HG03060 (cell line): Measurements from ENCODE around the gene GPC6.

Experiments used
- ATAC-seq: cut with Tn5 transposase; IDR thresholded peaks from one replicate; pipeline ENCODE4 v1.9.1; 2021; ENCODE audit warnings: low read depth, moderate number of reproducible peaks; ENCODE audit not compliant: unreplicated experiment

GPC6 gene

DNA sequence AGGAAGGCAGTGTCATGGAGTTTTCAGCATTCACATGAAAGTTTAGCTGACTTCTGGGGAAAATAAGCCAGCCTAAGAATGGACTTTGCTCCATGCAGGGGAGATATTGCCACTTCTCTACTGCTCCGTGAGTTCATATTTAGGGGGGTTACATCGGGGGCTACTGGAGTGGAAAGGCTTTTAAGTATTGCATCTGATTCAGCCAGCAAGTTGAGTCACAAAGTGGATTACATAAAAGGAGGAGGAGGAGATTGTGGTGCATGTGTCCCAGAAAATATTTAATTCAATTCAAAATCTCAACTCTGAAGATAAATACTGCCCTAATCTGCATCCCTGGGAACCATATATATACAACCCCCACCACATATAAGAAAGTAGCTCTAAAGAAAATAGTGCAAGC, 635.7 kb downstream of the GPC6 start:
- no peak for ATAC-seq

DNA sequence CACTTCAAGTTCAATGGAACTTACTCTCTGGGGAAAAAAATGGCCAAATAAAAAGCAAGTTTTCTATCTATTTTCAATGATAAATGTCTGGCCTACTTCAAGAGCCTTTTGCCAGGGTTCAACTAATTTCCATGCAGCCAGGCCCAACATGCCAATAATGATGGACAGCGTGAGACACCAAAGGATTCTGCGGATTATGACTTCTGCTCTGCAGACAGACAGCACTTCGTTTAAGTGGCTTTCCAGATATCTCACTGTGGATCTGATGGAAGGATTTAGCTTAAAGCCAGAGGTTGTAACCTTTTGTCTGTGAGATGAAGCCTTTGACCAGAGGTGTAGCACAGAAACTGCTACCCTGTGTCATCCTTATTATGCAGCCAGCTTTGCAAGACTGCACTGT, 638.6 kb downstream of the GPC6 start:
- ATAC-seq, result no peak

DNA sequence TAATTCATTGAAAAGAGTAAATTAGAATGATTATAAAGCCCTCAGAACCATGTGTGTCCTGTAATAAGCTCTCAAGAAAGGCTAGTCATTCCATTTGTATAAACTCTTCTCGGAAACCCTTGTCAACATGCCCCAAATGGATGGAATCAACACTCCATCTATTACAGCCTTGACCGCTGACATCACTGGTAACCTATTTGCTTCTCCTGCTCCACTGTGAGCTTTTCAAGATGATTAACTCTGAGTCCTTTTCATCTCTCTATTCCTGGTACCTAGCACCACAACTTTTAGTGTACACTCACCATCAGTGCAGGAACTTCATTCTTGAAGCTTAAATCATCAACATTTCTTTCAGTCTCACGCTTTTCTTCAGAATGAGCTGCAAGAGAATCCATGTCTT, 640.9 kb downstream of the GPC6 start:
- no peak for ATAC-seq

DNA sequence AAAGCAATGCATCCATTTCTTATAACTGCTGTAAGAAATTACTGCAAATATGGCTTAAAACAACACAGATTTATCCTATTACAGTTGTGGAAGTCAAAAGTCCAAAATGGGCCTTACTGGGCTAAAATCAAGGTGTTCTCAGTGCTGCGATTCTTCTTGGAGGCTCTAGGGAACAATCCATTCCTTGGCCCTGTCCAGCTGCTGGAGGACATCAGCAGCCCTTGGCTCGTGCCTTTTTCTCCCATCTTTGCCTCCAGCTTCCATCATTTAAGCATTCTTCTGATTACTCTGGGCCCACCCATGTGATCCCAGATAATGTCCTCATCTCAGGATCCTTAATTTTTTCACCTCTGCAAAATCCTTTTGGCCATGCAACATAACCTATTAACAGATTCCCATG, 645.8 kb downstream of the GPC6 start:
- no peak for ATAC-seq

DNA sequence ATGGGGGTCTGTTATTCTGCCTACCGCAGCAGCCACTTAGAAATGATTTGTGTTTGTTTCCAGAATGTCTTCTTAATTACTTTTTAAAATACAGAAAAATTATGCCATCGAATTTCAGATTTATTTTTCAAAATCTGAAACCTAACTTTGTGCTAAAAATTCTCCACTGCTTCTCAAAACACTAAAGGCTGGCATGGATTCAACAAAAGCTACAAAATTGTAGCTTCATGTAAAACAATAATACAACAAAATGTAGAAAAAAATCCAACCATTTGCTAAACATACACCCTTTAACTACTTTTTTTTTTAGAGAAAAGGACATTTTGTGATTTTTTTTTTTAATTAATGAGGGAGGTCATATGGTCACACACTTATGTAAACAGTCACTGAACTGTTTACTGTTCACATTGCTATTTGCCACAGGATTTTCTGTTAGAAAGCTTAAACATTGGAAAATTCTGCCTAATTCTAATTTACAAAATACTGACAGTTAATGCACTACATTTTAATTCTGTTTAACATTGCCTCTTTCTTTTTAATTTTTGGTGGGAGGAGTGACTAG, 646.3 kb downstream of the GPC6 start:
- no peak for ATAC-seq

DNA sequence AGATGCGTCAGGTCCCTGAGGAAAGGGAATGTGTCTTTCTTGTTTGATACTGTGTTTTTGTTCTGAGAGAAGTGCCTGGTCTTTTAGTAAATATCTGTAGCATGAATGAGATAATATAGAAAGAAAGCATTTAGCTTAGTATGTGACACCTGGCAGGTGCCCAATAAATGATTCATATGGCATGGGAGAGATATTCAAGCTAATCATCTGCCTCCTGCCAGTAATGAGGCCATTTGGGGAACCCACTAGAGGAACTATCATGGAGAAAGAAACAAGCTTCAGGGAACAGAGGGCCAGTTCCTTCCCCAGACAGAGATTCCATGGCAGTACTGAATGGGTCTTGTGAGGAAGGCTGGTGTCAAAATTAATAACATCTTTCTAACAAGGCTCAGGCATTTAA, 648.9 kb downstream of the GPC6 start:
- no peak for ATAC-seq

DNA sequence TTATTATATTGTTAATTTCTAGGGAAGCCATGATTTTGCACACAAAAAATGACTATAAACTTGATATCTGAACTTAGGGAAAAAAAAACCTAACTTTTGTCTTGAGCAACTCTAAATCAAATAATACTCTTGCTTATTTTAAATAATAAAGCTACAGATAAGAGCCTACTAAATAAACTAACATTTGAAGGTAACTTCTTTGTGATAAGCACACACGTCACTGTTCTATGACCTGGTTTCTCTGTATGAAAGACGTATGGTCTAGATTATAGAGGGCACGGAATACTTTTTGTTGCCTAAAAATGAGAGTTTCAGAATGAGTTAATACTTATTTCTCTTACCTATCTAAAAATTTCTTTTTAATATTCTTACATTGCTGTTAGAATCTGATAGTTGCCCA, 649.6 kb downstream of the GPC6 start:
- ATAC-seq, result no peak

DNA sequence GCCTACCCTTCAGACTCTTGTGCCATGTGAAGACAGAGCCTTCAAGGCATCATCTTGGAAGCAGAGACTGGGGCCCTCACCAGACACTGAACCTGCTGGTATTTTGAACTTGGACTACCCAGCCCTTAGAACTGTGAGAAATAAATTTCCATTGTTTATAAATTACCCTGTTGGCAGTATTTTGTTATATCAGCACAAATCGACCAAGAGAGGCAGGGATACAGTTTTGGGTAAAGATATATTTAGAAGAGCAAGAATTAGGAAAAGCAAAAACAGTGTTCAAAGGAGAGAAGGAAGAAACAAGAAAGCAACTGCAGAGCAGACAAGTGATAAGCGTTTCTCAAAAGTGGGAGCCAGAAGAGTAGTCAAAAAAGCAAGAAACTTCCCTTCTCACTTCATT, 652.1 kb downstream of the GPC6 start:
- ATAC-seq, result no peak

DNA sequence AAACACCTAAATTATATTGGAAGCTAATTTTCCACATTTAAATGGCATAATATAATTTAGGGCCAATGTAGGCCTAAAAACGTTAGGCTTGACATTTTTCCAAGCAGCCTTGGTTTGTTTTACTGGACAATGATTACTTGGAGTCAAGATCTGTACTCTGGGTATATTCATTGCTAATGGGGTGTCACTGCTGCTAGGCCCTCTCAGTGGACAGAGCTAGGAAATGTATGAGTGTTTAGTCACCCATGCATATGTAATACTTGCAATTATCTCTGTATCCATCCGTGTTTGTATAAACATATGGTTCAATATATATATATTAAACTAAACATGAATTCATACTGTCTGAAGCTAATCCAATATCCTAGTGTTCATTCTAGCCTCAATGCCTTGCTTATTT, 654.8 kb downstream of the GPC6 start:
- ATAC-seq, result no peak

DNA sequence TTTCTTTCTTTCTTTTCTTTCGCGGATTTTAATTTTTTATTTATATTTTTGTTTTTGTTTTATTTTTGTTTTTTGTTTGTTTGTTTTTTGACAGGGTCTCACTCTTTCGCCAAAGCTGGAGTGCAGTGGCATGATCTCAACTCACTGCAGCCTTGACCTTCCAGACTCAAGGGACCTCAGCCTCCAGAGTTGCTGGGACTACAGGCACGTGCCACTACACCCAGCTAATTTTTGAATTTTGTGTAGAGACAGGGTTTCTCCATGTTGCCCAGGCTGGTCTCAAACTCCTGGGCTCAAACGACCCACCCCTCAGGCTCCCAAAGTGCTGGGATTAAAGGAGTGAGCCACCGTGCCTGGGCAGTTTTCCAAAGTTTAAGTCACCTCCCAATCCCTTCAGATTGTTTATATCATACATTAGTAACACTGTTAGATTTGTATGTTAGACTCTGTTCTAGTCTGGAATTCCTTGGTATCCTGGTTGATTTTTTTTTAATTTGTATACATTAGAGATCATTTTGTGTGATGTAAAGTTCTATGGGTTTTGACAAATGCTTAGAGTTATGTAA, 655.6 kb downstream of the GPC6 start:
- no peak for ATAC-seq

DNA sequence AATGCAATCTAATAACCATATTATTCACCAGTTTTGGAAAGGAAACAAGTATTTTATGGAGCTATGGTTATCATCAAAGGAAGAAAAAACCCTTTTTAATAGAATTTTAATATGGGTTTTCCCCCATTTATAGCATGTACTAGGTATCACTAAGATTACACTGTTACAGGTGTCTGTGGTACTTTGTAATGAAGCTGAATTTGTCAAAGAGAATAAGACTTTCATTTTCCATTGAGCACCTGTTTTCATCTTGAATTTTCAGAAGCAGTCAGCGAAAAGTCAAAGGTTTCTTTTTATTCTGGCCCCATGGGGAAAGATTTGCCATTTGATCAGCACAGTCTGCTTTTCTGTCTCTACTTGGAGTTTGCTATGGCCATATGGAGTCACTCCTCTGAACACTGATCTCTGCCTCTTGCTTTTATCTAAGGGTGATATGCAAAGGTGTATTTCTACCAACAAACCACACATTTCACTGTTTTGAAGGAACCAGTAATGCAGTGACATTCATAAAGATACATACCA, 662.9 kb downstream of the GPC6 start:
- no peak for ATAC-seq

DNA sequence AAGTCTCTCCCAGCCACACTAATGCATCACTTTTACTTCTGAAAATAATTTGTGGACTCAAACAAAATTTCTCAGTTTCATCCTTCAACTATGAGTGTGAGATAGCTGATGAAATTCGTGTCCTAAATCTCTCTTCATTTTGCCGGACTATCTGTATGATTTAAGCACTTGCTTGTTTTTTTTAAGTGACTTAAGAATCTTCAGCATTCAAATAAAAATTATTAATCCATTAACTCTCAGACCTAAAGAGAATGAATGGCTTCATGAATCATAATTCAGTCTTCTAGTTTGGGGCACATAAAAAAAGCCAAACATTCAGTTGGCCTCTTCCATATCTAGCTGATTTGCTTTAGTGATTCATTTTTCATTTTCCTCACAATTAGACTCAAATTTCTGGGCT, 673.4 kb downstream of the GPC6 start:
- ATAC-seq, result no peak

DNA sequence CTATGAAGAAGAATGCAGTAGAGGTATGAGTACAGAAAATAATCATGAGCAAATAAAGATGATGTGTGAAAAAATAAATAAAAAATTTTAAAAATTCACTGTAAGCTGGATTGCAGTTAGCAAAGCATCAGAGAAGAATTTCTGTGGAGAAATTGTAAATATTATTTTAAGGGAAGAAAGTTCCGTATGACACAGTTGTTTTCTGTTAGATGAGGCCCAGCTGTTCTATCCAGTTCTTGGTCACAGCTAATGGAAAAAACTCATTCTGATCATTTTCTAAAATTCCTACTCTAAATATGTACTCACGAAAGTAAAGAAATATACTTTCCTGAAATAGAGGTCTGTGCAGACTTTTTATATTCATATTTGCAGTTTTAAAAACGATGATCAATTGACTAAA, 674.1 kb downstream of the GPC6 start:
- ATAC-seq, result no peak

DNA sequence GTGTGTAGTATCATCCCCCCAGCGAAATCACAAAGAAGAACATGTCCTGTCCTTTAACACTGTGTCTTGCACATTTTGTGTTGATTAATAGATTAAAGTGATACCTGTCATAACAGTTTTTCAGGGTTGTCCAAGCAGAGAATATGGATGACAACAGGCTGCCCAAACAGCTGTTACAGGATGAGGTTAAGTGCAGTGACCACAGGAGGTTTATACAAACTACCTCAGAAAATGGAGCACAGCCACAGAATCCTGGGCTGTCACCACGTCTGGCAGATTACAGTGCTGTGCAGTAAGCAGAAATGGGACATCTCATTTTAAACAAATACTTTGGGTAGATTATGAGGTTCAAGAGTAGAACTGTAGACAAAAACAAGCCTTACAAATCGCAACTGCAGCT, 677.3 kb downstream of the GPC6 start:
- ATAC-seq, result no peak

DNA sequence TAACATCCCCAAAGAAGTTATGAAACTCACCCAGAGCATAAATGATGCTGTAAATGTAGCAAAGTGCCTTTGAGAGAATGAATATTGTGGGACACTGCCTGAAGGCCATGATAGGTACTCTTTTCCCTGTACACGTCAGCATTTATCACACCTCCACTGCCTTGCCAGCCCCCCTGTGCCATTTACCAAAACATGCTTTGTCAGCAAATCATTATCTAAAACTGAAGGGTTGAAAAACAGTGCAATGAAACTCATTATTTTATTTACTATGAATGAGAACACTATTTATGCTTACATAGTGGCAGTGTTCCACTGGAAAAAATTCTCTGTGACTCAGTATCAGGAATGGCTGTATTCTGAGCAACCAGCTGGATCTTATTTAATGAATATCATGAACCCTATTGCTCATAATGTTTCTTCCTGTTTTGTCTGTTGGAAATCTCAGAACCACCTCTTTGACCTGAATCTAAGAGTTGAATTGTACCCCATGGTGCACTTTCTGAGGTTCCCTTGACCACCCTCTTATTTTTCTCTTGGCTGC, 688.7 kb downstream of the GPC6 start:
- ATAC-seq, result no peak

DNA sequence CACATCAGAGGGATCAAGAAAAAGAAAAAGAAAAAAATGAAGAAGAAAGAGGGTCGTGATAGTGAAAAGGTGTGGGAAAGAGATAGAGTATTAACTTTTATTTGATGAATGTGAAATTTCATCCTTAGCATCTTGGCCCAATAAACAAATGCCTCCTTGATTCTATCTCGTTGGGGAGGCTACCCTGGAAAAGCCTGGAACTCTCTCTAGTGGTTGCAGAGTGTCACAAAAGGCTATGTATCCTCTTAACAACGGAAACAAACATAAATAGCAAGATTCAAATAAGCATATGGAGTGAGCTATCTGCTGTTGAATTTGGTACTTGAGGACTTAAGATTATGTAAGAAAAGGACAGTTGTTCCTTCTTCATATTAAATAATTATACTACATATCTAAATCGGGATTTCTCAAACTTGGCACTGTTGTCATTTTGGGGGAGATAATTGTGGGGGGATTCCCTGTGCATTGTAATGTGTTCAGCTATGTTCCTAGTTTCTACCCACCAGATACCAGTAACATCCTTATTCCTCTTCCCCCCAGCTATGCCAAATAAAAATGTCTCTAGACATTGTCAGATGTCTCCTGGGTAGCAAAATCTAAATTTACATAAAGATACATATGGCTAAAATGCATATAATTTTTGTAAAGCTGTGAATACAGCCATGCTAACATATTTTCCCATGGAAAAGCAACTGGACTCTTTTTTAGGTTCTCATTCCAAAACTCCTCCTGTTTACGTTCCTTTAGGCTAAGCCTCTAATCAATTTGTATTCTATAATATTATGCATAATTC, 695.7 kb downstream of the GPC6 start:
- ATAC-seq, result no peak

DNA sequence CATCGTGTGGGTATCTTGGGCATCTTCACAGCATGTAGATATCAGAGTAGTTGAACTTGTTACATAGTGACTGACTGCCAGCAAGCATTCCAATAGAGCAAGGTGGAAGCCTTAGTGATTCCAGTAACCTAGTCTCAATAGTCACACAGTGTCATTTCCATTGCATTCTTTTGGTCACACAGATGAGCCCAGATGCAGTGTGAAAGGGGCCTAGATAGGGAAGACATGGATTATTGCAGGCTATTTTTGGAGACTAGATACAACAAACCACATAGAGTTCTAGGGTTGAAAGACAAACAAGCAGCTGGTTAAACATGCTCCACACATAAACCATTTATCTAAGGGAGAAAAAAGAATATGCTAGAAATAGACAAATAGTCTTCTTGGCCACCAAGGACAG, 699.4 kb downstream of the GPC6 start:
- ATAC-seq, result no peak

DNA sequence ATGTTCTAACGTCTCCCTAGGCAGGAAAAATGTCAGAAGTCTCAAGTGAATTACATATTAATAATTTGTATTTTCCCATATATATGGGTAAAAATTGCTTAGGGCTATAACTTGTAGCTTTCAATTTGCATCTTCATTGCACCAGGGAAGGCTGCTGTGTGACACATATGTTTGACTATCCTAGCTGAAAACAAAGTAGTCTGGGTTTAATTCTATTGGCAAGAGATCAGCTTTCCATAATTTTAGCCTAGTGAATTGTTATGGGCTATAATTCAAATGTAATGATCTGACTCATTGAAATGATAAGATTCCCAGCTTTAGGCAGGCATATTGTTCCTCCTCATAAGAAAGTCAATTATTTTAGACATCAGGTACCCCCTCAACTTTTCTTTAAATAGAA, 699.8 kb downstream of the GPC6 start:
- no peak for ATAC-seq

DNA sequence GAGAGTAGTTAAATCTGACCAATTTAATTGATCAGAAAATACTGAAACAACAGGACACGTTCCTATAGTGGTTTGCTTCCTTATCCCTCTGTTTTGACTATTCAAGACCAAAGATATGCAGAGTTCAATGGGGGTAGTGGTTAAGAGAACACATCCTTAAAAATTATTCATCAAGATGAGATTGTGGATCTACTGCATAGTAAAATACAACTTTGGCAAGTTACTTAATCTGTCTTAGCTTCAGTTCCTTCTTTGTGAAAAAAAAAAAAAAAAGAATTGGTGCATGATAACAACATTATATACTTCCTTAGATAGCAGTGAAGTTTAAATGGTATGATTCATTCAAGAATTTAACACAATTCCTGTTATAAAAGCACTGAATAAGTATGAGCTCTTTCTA, 700.8 kb downstream of the GPC6 start:
- no peak for ATAC-seq

DNA sequence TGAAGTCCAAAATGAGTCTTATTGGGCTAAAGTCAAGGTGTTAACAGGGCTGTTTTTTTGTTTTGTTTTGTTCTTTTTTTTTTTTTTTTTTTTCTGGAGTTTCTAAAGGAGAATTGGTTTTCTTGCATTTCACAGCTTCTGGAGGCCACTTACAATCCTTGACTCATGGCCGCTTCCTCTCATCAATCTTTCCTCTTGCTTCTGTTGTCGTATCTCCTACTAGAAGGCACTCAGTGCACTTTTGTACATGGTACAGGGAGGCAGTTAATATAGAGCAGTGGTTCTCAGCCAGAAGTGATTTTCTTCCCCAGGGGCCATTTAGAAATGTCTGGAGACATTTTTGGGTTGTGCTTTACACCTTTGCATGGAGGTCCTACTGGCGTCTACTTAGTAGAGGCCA, 706.3 kb downstream of the GPC6 start:
- no peak for ATAC-seq

DNA sequence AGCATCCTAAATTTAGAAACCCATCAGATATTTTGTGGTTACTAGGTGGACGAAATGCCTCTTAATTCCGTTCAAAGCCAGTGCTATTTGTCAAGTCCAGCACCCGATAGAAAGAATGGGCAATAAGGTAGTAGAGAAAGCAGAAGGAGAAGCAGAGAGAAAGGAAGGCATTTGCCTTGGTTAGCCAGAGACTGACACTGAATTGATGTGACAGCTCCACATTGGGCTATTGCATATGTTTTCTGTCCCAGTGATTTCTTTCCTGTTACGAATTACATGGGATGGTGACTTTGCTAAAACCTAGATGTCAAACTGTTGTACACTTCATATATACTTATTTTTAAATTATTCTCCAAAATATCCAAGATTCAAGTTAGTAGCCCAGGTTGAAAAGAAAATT, 710.3 kb downstream of the GPC6 start:
- no peak for ATAC-seq

DNA sequence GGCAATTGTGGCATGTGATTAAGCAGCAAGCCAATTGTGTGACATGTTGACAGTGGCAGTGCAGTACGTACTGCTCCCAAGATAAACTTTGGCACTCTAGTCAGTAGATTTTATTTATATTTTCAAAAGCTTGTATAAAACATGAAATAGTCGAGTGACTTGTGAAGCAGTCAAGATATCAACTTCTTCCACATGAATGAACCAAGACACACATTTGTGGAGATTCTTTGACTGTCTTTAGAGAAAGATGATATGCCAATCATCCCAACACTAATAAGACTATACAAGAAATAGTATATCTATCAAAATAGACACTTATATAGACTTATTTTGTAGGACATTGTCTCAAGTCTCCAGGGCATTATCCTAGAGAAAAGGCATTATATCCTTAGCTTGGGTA, 714.8 kb downstream of the GPC6 start:
- no peak for ATAC-seq
